GM19463 (cell line): ENCODE data around the gene PHTF2.
"Not testable (repeated sequence)": the region's sequence is repeated elsewhere in the genome, so short reads cannot be mapped to it uniquely, and the experiment has no call there.

Experiments
- ATAC-seq: cut with Tn5 transposase; IDR thresholded peaks from one replicate; pipeline ENCODE4 v1.9.1; 2021; ENCODE audit warnings: mild to moderate bottlenecking, moderate library complexity; ENCODE audit not compliant: unreplicated experiment

Gene PHTF2

DNA sequence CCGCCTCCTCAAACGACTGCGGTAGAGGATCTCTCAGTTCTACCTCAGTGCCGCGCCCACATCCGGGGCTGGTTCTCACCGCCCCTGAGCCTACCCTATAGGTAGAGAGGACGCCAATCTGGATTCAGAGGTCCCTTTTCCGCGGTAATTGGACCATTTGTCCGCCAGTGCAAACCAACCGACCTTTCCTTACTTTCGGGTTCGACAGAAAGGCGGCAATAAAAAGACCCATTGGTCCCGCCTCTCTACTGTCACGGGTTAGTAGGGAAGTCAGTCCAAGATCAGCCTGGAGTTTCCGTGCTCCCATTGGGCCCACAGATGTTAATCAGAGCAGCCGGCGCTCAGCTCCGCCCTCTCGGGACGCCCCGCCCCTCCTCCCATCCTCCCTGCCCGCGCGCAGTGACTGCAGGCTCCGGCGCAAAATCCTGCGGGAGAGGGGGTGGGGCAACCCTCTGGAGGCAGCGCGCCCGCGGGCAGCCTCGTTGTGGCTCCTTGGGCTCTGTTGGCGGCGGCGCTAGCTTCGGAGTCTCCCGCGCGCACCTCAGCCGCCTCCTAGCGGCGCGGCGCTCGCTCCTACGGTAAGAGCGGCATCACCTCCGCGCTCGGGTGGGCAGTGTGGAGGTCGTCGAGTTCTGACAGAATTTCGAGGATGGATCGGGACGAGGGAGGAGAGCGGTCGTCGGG is at the start of gene PHTF2, which contains the start of gene TMEM60:
Gene PHTF2, plus strand, starts transcription at position 380 of the 684 bp plus-strand sequence.
Gene TMEM60, minus strand, starts transcription at position 41 of the 684 bp plus-strand sequence. CDS start 4,061 bp downstream, outside the sequence.
- ATAC-seq, result peak; percentile 84

- no peak for ATAC-seq
Measured at GRCh38 chr7:77752016-77752415, 46.6 kb upstream of the PHTF2 start.

- no peak for ATAC-seq
Measured at GRCh38 chr7:77753173-77753572, 45.4 kb upstream of the PHTF2 start.

- ATAC-seq, result peak; percentile 96
Measured at GRCh38 chr7:77757589-77757988, 41.0 kb upstream of the PHTF2 start.

GRCh38 chr7:77759294-77759889 is 39.2 kb upstream of the PHTF2 start:
- no peak for ATAC-seq

DNA sequence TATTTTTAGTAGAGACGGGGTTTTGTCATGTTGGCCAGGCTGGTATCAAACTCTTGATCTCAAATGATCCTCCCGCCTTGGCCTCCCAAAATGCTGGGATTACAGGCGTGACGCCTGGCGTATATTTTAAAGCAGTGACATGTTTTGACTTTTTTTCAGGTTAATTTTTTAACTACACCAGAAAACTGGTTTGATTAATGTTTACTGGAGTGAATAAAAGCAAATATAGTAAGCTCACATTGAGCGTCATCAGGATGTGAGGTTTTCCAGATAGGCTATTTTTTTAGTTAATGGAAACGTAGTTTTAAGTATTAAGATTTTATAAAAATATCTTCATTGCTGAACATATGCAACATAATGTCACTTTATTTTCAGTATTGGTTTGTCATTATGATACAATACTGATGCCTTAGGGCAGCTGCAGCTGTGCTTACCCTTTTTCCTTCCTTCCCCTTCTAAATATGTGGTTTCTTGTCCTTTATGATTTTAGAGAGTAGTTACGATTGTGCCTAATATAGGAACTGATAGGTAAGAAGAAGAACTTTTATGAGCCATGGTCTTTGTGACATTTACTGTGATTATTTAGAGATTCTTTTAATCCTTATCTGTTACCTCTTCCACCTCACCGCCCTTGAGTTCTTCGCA is 37.6 kb upstream of the PHTF2 start:
- no peak for ATAC-seq

GRCh38 chr7:77765481-77765880 is 33.1 kb upstream of the PHTF2 start:
- ATAC-seq, result no peak

DNA sequence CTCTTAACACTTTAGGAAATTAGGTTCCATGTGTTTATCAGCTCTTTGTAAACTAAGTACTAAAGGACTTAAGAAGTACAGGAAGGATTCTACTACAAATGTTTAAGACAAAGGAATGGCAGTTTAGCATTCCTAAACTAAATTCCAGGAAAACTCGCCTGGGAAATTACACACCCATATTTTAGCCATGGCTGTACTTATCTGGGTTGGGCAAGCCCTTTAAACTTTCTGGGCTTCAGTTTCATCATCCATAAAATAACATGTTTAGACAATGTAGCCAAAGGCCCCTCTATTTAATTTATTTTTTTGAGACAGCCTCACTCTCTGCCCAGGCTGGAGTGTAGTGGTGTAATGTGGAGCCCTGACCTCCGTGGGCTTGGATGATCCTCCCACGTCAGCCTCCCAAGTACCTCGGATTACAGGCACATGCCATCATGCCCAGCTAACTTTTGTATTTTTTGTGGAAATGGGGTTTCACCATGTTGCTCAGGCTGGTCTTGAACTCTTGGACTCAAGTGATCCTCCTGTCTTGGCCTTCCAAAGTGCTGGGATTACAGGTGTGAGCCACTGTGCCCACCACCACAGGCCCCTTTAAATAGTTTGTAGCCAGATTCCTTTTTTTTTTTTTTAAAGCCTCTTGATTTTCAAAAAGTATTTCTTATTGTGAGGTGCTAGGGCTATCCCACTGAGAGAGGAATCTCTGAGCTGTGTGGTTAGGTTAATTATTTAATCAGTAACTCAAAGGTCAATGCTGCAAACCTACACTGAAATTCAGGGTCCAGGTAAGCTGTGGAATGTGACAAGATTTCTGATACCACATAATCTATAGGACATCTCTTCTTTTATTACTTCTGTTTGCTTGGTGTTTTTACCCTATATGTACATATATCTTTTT is 32.4 kb upstream of the PHTF2 start:
- ATAC-seq, result no peak

DNA sequence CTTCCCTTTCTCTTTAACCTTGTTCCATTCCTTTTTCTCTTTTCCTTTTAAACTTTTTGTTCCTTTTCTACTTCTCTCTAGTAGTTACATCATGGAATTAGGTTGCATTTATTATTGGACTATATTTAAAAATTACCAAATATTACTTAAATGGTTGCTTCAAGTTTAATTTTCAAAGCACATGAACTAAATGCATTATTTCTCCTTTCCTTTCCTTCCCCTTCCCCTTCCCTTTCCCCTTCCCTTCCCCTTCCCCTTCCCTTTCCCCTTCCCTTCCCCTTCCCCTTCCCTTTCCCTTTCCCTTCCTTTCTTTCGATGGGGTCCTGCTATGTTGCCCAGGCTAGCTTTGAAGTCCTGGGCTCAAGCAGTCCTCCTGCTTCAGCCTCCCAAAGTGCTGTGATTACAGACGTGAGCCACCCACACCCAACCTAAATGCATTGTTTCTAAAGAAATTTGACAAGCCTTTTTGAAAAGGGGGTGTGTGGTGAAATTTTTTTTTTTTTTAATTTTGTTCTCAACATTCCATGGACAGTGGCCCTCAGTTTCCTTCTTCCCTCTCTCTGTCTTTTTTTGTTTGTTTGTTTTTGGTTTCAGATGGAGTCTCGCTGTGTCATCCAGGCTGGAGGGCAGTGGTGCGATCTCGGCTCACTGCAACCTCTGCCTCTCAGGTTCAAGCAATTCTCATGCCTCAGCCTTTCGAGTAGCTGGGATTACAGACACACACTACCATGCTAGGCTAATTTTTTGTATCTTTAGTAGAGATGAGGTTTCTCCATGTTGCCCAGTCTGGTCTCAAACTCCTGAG is 31.6 kb upstream of the PHTF2 start:
- no peak for ATAC-seq

DNA sequence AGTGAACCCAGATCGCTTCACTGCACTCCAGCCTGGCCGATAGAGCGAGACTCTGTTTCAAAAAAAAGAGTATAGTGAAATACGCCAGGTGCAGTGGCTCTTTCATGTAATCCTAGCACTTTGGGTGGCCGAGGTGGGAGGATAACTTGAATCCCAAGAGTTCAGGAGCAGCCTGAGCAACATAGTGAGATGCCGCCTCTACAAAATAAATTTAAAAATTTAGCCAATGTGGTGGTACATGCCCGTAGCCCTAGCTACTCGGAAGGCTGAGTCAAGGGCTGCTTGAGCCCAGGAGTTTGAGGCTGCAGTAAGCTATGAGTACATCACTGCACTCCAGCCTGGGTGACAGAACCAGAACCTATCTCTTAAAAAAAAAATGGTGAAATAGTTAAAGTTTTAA is 28.3 kb upstream of the PHTF2 start:
- no peak for ATAC-seq

DNA sequence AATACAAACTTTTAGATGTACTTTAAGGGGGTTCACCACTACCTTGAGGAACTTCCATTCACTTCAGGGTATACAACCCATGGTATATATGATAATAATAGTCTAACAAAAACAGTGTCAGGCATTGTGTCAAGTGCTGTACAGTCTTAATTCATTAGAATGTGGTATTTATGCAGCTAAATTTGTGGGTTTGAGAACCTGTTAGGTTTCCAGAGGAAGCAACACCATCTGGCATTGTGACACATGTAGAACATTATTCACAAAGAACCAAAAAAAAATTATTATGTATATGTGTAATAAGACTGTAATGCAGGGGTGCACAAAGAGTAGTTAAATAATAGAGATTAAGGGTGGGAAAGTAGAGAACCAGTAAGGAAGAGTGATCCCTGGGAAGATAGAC is 26.7 kb upstream of the PHTF2 start:
- no peak for ATAC-seq

GRCh38 chr7:77778535-77778934 is 20.0 kb upstream of the PHTF2 start:
- ATAC-seq, result no peak

GRCh38 chr7:77782383-77782782 is 16.2 kb upstream of the PHTF2 start:
- no peak for ATAC-seq

DNA sequence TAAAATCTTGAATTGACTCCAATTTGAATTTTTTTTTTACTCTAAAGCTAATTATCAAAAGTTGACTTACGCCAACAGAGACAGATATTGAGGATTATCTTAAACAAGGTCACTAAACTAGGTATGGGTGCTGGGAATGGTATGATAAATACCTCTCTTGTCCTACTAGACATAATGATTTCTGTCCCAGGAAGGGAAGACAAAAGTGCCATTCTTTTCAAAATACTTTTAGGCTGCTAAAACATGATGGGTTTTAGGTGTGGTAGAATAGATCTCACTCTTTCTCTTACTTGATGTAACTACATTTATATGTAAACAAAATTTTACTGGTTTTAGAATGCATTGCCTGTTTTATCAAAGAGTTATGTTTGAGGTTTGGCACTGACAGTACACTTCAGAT is 15.5 kb upstream of the PHTF2 start:
- no peak for ATAC-seq

DNA sequence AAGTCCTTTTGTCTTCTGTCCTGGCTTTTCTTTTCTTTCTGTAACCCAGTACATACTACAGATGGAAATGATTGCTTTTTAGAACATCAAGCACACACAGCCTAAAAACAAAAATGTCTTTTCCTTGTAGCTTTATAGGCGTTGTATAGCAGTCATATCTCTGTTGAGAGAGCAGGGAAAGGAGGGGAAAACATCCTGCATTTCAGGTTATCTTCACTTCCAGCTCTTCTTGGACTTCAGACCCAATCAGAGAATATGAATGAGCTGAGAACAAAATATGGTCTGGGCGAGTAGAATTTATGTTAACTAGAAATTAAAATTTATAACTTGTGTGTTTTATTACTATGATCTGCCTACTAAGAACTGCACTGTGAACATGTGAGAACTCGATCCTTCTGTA is 15.0 kb upstream of the PHTF2 start:
- ATAC-seq, result no peak

- not testable (repeated sequence) for ATAC-seq
Measured at GRCh38 chr7:77784426-77784825, 14.1 kb upstream of the PHTF2 start.

- no peak for ATAC-seq
Measured at GRCh38 chr7:77786018-77786417, 12.6 kb upstream of the PHTF2 start.

- no peak for ATAC-seq
Measured at GRCh38 chr7:77786741-77787140, 11.8 kb upstream of the PHTF2 start.

DNA sequence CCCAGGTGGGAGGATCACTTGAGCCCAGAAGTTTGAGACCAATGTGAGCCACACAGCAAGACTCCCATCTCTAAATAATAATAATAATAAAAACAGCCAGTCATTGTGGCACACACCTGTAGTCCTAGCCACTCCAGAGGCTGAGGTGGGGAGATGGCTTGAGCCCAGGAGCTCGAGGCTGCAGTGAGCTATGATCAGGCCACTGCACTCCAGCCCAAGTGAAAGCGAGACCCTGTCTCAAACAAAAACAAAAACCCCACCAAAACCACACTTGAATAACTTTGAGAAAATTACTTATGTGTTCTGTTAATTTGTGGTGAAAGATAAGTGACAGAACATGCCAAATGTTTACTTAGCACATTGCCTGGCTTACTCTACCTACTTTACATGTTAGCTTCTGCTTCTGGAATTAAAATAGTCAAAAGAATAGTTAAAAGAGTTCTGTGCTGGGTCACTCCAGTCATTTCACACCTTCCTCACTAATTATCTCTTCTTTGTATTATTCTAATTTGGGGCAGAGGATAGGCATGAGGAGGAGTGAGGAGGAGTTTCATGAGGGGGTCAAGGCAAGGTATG is 10.2 kb upstream of the PHTF2 start:
- peak; percentile 62 for ATAC-seq

DNA sequence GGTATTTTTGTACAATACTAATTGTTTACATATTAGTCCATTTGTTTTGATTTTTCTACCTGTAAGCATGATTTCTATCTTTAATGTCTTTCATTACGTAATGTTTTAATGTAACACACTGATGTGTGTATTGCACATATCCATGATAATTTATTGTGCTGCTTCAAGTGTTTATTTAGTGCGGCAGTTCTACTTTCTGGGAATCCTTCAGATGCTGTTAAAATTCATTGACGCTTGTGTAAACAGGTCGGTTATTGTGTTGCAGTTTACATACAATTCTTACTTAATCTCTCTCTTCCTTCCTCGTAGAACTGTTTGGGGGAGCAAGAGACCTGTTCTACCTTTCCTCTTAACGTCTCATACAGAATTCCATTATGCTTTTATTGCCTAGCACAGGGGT is 7.2 kb upstream of the PHTF2 start:
- no peak for ATAC-seq
